ENCODE results near the gene MBD2. TPM values are rescaled to one million over a fixed set of nuclear protein-coding genes. Genes with fewer than 3 reads are reported as not detected.
A peak's percentile ranks its signal among the peaks of the same experiment; 100 is the strongest.
"Not testable (repeated sequence)": the region's sequence is repeated elsewhere in the genome, so short reads cannot be mapped to it uniquely, and the experiment has no call there.

MBD2 gene
- total RNA-seq, 1 donor from 2014 or later = 48.8 TPM

DNA sequence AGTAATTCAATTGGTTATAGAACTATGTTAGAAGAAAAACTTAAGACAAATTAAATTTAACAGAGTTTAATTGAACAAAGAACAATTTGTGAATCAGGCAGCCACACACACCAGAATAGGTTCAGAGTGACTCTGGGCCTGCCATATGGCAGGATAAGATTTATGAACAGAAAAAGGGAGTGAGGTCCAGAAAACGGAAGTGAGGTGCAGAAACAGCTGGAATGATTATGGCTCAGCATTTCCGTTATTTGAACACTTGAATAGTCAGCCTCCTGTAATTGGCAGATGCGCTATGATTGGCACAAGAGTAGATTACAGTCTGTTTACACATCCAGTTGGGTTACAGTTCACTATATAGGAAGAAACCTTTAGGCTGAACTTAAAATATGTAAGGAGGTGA, 99.0 kb downstream of the MBD2 start:
- Mint-ChIP-seq H3K27ac (no peak overlapping the region), H3K36me3 (no peaks in the 10 kb centered on the region), H3K27me3 (no peaks in the 10 kb centered on the region), H3K9me3 (no peaks in the 10 kb centered on the region), H3K4me1 (ENCODE audit: unreplicated experiment) (no peaks in the 10 kb centered on the region), H3K4me3 (no peak overlapping the region)
- TF ChIP-seq, protein P1, sequence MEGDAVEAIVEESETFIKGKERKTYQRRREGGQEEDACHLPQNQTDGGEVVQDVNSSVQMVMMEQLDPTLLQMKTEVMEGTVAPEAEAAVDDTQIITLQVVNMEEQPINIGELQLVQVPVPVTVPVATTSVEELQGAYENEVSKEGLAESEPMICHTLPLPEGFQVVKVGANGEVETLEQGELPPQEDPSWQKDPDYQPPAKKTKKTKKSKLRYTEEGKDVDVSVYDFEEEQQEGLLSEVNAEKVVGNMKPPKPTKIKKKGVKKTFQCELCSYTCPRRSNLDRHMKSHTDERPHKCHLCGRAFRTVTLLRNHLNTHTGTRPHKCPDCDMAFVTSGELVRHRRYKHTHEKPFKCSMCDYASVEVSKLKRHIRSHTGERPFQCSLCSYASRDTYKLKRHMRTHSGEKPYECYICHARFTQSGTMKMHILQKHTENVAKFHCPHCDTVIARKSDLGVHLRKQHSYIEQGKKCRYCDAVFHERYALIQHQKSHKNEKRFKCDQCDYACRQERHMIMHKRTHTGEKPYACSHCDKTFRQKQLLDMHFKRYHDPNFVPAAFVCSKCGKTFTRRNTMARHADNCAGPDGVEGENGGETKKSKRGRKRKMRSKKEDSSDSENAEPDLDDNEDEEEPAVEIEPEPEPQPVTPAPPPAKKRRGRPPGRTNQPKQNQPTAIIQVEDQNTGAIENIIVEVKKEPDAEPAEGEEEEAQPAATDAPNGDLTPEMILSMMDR (conservative IDR thresholded peaks at IDR 0.05) = no peak
- no peak for DNase-seq (ENCODE audit: extremely low spot score, unreplicated experiment)

DNA sequence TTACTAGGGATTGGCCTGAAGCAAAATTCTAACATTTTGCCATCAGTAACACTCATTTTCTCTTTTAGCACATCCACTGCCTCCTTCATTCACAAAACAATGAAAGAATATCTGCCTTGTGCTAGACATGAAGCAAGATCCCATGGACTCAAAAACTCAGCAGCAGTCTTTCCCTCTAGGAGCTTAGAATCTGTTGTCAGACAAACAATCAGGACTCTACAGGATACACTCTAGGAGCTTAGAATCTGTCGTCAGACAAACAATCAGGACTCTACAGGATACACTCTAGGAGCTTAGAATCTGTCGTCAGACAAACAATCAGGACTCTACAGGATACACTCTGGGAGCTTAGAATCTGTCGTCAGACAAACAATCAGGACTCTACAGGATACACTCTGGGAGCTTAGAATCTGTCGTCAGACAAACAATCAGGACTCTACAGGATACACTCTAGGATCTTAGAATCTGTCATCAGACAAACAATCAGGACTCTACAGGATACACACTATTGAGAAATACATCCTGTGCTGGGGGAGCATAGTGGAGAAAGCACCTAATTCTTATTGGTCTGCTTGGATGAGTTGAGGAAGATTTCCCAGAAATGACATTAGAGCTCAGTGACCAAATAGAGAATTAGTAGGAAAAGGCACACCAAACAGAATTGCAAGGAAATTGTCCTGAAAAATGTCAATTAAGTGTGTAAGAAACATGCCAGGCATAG, 100.6 kb downstream of the MBD2 start:
- not testable (repeated sequence) for H3K4me3 Mint-ChIP-seq; H3K36me3 Mint-ChIP-seq; H3K4me1 Mint-ChIP-seq (ENCODE audit: unreplicated experiment); H3K9me3 Mint-ChIP-seq; H3K27ac Mint-ChIP-seq; H3K27me3 Mint-ChIP-seq; DNase-seq (ENCODE audit: extremely low spot score, unreplicated experiment)

DNA sequence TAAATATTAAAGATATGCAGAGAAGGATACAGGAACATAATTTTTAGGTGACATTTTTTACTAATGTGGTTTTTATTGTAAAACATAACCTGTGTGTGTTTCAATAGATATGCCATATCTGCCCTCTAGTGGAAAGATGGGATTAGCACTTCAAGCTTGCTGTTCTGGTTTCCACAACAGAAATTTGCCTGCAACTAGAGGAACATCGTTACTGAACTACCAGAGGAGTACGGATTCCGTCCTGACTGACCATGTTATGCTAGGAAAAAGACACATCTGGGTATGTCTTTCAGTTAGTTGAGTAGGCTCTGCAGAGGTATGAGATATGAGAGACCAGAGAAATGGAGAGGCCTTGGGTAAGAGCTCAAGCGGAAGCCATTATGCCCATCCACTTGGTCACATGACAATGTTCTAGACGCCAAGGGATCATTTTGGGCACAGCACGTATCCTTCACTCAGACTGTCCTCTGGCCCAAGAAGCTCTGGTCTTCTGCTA, 104.9 kb downstream of the MBD2 start:
- Mint-ChIP-seq H3K4me3 (peak overlapping the region; percentile 66), H3K4me1 (ENCODE audit: unreplicated experiment) (peaks cover 8% of the 10 kb centered on the region), H3K36me3 (no peaks in the 10 kb centered on the region), H3K9me3 (no peaks in the 10 kb centered on the region), H3K27ac (peak overlapping the region; percentile 20), H3K27me3 (peaks cover 8% of the 10 kb centered on the region)
- TF ChIP-seq, protein P1 (conservative IDR thresholded peaks at IDR 0.05) = peak; percentile 93
- DNase-seq (ENCODE audit: extremely low spot score, unreplicated experiment) = no peak

DNA sequence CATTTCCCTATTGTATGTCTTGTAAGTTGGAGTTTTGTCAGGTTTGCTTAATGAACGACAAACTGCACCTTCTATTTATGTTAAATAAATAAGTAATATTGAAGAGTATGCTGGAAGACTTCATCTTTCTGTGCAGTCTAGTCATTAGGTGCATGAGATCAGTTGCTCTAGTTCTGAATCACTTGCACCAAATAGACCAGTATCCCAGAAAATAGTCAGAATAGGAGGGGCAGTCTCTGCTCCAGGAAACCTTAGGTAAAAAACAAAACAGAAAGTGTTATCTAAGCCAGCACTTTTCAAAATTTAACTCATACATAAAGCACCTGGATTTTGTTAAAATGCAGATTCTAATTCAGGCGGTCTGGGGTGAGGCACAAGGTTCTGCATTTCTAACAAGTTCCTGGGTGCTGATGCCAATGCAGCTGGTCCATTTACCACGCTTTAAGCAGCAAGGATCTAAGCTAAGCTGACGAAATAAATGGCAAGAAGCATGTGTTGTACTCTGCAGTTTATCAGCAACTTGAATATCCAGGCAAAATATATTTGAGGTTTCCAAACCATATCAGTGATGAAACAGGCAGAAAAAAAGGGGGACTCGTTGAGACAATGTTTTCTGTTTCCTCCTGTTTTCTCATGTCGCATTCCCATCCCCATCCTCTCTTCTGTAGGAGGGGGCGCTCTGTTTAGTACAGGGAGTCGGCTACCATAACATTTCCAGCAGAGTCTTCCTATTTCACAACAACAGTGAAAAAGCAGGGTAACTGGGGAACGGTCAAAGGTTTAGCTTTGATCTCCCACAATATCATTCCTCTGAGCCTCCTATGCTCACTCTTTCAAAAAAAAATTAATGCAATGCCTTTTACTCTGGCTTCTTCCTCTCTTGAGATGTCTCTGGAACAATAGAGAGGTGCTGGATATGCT, 106.4 kb downstream of the MBD2 start:
- Mint-ChIP-seq H3K9me3 (no peaks in the 10 kb centered on the region), H3K4me1 (ENCODE audit: unreplicated experiment) (peaks cover 8% of the 10 kb centered on the region), H3K36me3 (no peaks in the 10 kb centered on the region), H3K27ac (no peak overlapping the region), H3K27me3 (peaks cover 8% of the 10 kb centered on the region), H3K4me3 (no peak overlapping the region)
- TF ChIP-seq, protein P1 (conservative IDR thresholded peaks at IDR 0.05) = no peak
- no peak for DNase-seq (ENCODE audit: extremely low spot score, unreplicated experiment)

DNA sequence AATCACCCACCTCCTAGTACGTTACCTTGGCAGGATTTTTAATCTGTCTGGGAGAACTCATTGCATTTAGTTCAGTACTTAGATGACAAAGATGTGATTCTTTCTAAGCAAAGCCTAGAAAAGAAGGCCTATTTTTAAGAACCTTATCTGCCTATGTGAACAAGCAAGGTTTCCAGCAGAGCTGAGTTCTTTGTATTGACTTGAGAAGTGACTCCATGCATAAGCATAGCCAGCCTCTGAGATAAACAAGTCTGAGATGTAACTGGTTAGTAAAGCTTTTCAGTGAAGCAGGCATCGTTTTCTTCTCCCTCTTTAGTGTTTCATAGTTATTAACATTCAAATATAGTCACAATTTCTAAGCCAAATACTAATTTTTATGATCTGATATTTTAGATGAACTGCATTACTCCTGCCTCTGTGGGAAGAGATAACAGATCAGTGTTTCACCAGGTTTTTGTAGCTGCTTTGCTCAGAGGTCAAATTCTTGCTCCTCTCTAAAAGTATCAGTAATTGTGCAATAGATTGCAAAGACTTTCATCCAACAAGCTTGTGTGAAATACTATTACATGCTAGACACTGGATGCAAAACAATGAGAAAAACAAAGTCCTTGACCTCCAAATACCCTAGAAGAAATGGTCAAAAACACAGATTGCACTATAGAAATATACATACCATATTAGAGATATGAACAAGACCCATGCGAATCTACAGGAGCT, 107.8 kb downstream of the MBD2 start:
- H3K27ac Mint-ChIP-seq = no peak overlapping the region
- H3K36me3 Mint-ChIP-seq = no peaks in the 10 kb centered on the region
- peaks cover 8% of the 10 kb centered on the region for H3K4me1 Mint-ChIP-seq (ENCODE audit: unreplicated experiment)
- no peaks in the 10 kb centered on the region for H3K9me3 Mint-ChIP-seq
- no peak overlapping the region for H3K4me3 Mint-ChIP-seq
- TF ChIP-seq, protein P1 (conservative IDR thresholded peaks at IDR 0.05) = no peak
- DNase-seq (ENCODE audit: extremely low spot score, unreplicated experiment) = no peak
- peaks cover 8% of the 10 kb centered on the region for H3K27me3 Mint-ChIP-seq
